HG03103 (cell line): ENCODE data around the gene CT47A1.
"Not testable (repeated sequence)": the region's sequence is repeated elsewhere in the genome, so short reads cannot be mapped to it uniquely, and the experiment has no call there.

Experiments
- ATAC-seq: cut with Tn5 transposase; IDR thresholded peaks from one replicate; pipeline ENCODE4 v1.9.1; 2021; ENCODE audit warnings: low read depth; ENCODE audit not compliant: unreplicated experiment

Gene CT47A1

GRCh38 chrX:120985660-120986059 lies at the start of gene CT47A1:
Gene CT47A1 (minus strand): TSS chrX:120985760. CDS start chrX:120985529, 231 bp downstream.
- not testable (repeated sequence) for ATAC-seq

GRCh38 chrX:121032531-121032930 lies 47.0 kb upstream of the CT47A1 start:
- ATAC-seq: no peak

GRCh38 chrX:121030083-121030482 lies 44.5 kb upstream of the CT47A1 start:
- ATAC-seq: no peak

- no peak for ATAC-seq
Measured at GRCh38 chrX:121028419-121028818, 42.9 kb upstream of the CT47A1 start.

DNA sequence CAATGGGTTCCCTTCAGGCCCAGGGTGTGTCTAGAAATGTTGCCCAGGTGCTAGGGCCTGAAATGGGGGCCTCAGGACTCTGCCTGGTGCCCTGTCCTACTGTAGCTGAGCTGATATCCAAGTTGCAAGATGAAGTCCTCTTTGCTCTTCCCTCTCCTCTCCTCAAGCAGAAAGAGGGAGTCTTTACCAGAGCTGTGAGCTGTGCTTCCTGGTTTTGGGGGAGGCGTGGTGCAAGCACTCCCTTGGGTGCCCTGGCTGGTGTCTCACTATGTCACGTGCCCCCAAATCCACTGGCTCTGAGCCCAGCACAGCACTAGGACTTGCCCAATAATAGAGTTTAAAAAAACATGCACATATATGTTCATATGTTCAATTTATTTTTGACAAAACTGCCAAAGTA lies 29.3 kb upstream of the CT47A1 start:
- ATAC-seq: no peak

DNA sequence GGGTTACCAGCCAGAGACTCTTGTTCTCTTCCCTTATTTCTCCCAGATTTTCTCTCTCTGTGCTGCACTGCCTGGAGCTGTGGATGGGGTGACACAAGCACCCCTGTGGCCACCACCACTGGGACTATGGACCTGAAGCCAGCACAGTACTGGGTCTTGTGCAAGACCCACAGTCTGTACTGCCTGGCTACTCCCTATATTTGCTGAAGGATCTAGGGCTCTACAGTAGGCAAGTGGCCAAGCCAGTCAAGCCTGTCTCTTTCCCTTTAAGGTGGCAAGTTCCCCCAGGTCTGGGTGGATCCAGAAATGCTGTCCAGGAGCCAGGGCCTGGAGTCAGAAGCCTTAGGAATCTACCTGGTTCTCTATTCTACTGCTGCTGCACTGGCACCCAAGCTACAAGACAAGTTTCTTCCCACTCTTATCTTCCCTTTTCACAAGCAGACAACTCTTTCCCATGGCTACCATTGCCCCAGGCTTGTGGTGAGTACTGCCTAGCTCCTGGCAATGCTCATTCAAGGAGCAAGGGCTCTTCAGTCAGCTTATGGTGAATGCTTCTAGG lies 28.4 kb upstream of the CT47A1 start:
- ATAC-seq: no peak

- ATAC-seq: no peak
Measured at GRCh38 chrX:121011254-121011653, 25.7 kb upstream of the CT47A1 start.

- ATAC-seq: no peak
Measured at GRCh38 chrX:121010218-121010617, 24.7 kb upstream of the CT47A1 start.

DNA sequence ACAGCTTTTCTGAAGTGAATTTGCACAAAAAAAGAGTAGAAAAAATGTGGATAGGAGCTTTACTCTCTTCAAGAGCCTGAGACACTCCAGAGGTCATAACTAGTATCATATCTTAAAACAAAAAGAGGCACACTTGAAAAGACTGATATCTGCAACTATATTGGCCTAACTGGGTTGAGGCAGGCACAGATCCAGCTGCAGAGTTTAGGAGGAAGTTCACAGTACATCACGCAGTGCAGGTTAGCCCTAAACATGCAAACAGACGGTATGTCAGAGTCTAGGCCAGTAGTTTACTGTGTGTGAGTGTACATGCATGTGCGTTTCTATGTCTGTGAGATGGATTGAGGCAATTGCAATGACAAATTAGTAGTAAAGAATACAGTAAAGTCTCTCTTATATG lies 24.2 kb upstream of the CT47A1 start:
- no peak for ATAC-seq

DNA sequence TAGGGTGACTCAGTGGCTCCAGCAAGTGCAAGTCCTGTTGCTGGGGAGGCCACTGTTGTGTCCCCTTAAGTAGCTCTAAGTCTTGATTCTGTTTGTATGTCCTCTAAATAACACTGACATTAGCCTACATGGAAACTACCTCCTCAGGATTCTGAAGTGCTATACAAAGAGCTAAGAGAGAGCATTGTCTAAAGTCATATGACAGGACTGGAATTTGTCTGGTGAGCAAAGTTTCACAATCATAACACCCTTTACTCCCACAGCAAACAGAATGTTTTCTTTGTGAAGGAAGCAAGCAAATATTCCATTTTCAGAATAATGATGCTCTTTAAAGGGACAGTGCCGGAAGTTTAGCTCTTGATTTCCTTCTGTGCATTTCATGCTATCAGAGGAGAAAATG lies 23.4 kb upstream of the CT47A1 start:
- ATAC-seq: no peak

GRCh38 chrX:121000589-121000988 lies 15.0 kb upstream of the CT47A1 start:
- no peak for ATAC-seq

GRCh38 chrX:120999413-120999812 lies 13.9 kb upstream of the CT47A1 start:
- ATAC-seq: peak; percentile 74

DNA sequence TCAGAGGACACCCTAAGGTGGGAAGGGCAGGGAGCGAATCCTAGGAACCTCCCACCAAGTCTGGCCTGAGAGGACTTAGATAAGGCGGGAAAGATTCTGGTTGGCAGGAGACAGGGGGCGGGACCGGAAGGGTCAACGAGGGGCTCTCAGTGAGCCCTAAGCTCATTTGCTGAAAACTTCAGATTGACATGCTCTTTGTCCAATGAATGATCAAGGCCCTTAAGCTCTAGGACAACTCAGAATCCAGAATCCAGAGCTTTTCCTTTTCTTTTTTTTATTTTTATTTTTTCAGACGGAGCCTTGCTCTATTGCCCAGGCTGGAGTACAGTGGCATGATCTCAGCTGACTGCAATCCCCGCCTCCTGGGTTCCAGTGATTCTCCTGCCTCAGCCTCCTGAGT lies 29.1 kb downstream of the CT47A1 start, which contains the start of gene CT47A7:
TSS of gene CT47A7 (minus strand) at position 101 of the 400 bp plus-strand sequence. CDS start 255 bp downstream, outside the sequence.
- not testable (repeated sequence) for ATAC-seq
